ENCODE measurements around the gene ZNF407.

GRCh38 chr18:74683573-74683972 lies 85.9 kb downstream of the ZNF407 start:
- no peak for TF ChIP-seq EZH2 (IDR thresholded peaks at IDR 0.05; ENCODE audit: borderline replicate concordance, low read depth, low read length, poor library complexity, severe bottlenecking)
- TF ChIP-seq CTCF (conservative IDR thresholded peaks at IDR 0.05; ENCODE audit: low read depth, low read length): no peak

All from A673 (cell line).